ENCODE results near the gene PDE11A.

PDE11A gene

GRCh38 chr2:177658309-177658708 is 414.3 kb downstream of the PDE11A start:
- H3K4me3 ChIP-seq (ENCODE audit: control insufficient read depth, low read depth, low read length): no peak overlapping the region
- no peak for TF ChIP-seq CTCF (IDR thresholded peaks at IDR 0.05; ENCODE audit: control insufficient read depth, insufficient read depth, low read depth, low read length, missing control alignments)
- DNase-seq (ENCODE audit: low read depth): no peak

- DNase-seq (ENCODE audit: low read depth): no peak
- H3K4me3 ChIP-seq (ENCODE audit: control insufficient read depth, low read depth, low read length): no peak overlapping the region
- no peak for TF ChIP-seq CTCF (IDR thresholded peaks at IDR 0.05; ENCODE audit: control insufficient read depth, insufficient read depth, low read depth, low read length, missing control alignments)
Measured at GRCh38 chr2:177651833-177652232, 420.7 kb downstream of the PDE11A start.

GRCh38 chr2:177649568-177650518 is 422.7 kb downstream of the PDE11A start:
- no peak for DNase-seq (ENCODE audit: low read depth)
- no peak for TF ChIP-seq CTCF (IDR thresholded peaks at IDR 0.05; ENCODE audit: control insufficient read depth, insufficient read depth, low read depth, low read length, missing control alignments)
- H3K4me3 ChIP-seq (ENCODE audit: control insufficient read depth, low read depth, low read length): no peak overlapping the region

- no peak overlapping the region for H3K4me3 ChIP-seq (ENCODE audit: control insufficient read depth, low read depth, low read length)
- TF ChIP-seq CTCF (IDR thresholded peaks at IDR 0.05; ENCODE audit: control insufficient read depth, insufficient read depth, low read depth, low read length, missing control alignments): no peak
- no peak for DNase-seq (ENCODE audit: low read depth)
Measured at GRCh38 chr2:177646791-177647190, 425.8 kb downstream of the PDE11A start.

- TF ChIP-seq CTCF (IDR thresholded peaks at IDR 0.05; ENCODE audit: control insufficient read depth, insufficient read depth, low read depth, low read length, missing control alignments): no peak
- DNase-seq (ENCODE audit: low read depth): no peak
- no peak overlapping the region for H3K4me3 ChIP-seq (ENCODE audit: control insufficient read depth, low read depth, low read length)
Measured at GRCh38 chr2:177646241-177646640, 426.3 kb downstream of the PDE11A start.

- DNase-seq (ENCODE audit: low read depth): no peak
- no peak overlapping the region for H3K4me3 ChIP-seq (ENCODE audit: control insufficient read depth, low read depth, low read length)
- no peak for TF ChIP-seq CTCF (IDR thresholded peaks at IDR 0.05; ENCODE audit: control insufficient read depth, insufficient read depth, low read depth, low read length, missing control alignments)
Measured at GRCh38 chr2:177641331-177641730, 431.2 kb downstream of the PDE11A start.

Measured in AG09309 (cell line).